Mesenchymal stem cell (in vitro differentiated cells and primary cell): Measurements from ENCODE around the gene NOTCH1.

ENCODE experiments used
- DNase-seq: peaks from one replicate; pipeline ENCODE4 v3.0.0-alpha.2; 2013
- H2AFZ ChIP-seq: one replicate; pipeline ENCODE4 v1.6.1; 2013; ENCODE audit warnings: low read depth, mild to moderate bottlenecking, control low read depth, inconsistent platforms, low read length, moderate library complexity
- H2AK5ac ChIP-seq: 2 replicates; pipeline ENCODE4 v1.6.1; 2013; ENCODE audit warnings: low read length, moderate library complexity, mild to moderate bottlenecking, inconsistent platforms; ENCODE audit not compliant: severe bottlenecking
- H2BK120ac ChIP-seq: one replicate; pipeline ENCODE4 v1.6.1; 2013; ENCODE audit warnings: low read depth, mild to moderate bottlenecking, inconsistent platforms, low read length, moderate library complexity
- H2BK12ac ChIP-seq, 2 experiments: one replicate each; pipeline ENCODE4 v1.6.1; 2013; ENCODE audit warnings: inconsistent platforms in 2 of 2, low read length in 2 of 2, mild to moderate bottlenecking in 2 of 2, moderate library complexity in 2 of 2, control low read depth in 1 of 2
- H2BK15ac ChIP-seq: one replicate; pipeline ENCODE4 v1.6.1; 2013; ENCODE audit warnings: mild to moderate bottlenecking, low read depth, inconsistent platforms; ENCODE audit not compliant: poor library complexity, severe bottlenecking
- H2BK5ac ChIP-seq: 2 replicates; pipeline ENCODE4 v1.6.1; 2013; ENCODE audit warnings: low read depth, mild to moderate bottlenecking, low read length, control low read depth, inconsistent platforms; ENCODE audit not compliant: poor library complexity, severe bottlenecking
- H3K14ac ChIP-seq, 2 experiments: one replicate each; pipeline ENCODE4 v1.6.1; 2013; ENCODE audit warnings: inconsistent platforms in 2 of 2, low read length in 2 of 2, control low read depth in 1 of 2, mild to moderate bottlenecking in 1 of 2, moderate library complexity in 1 of 2
- H3K18ac ChIP-seq, 2 experiments: one replicate each; pipeline ENCODE4 v1.6.1; 2013; ENCODE audit warnings: inconsistent platforms in 2 of 2, low read length in 2 of 2, control low read depth in 1 of 2, low read depth in 1 of 2, mild to moderate bottlenecking in 1 of 2
- H3K23ac ChIP-seq, 2 experiments: one replicate each; pipeline ENCODE4 v1.6.1; 2013; ENCODE audit warnings: inconsistent platforms in 2 of 2, low read length in 2 of 2, mild to moderate bottlenecking in 2 of 2, moderate library complexity in 2 of 2, control low read depth in 1 of 2
- H3K27ac ChIP-seq: 2 replicates; pipeline ENCODE4 v1.5.1; 2013; ENCODE audit warnings: mild to moderate bottlenecking, moderate library complexity, low read length, control low read depth, inconsistent platforms; ENCODE audit not compliant: poor library complexity, severe bottlenecking
- H3K27me3 ChIP-seq, 2 experiments: 2 replicates each; pipeline versions ENCODE4 v1.6.1 to v1.7.0; 2013; ENCODE audit warnings: low read length in 2 of 2, mild to moderate bottlenecking in 2 of 2, moderate library complexity in 2 of 2, control low read depth in 1 of 2, inconsistent platforms in 1 of 2; ENCODE audit not compliant: control insufficient read depth in 1 of 2, insufficient read depth in 1 of 2
- H3K36me3 ChIP-seq, 2 experiments: 2 replicates each; pipeline versions ENCODE4 v1.6.1 to v1.7.0; 2013; ENCODE audit warnings: low read length in 2 of 2, control low read depth in 1 of 2, inconsistent platforms in 1 of 2, low read depth in 1 of 2, mild to moderate bottlenecking in 1 of 2; ENCODE audit not compliant: insufficient read depth in 2 of 2, control insufficient read depth in 1 of 2
- H3K4ac ChIP-seq, 2 experiments: one replicate each; pipeline ENCODE4 v1.6.1; 2013; ENCODE audit warnings: inconsistent platforms in 2 of 2, low read length in 2 of 2, mild to moderate bottlenecking in 2 of 2, moderate library complexity in 2 of 2, control low read depth in 1 of 2, low read depth in 1 of 2
- H3K4me1 ChIP-seq: 2 replicates; pipeline ENCODE4 v1.6.1; 2013; ENCODE audit warnings: low read depth, low read length, control low read depth; ENCODE audit not compliant: control insufficient read depth, insufficient read depth
- H3K4me2 ChIP-seq: 2 replicates; pipeline ENCODE4 v1.6.1; 2013; ENCODE audit warnings: low read length, mild to moderate bottlenecking, inconsistent platforms; ENCODE audit not compliant: poor library complexity, severe bottlenecking
- H3K4me3 ChIP-seq, 2 experiments: 2 replicates each; pipeline versions ENCODE4 v1.5.1 to v1.7.0; 2013; ENCODE audit warnings: low read length in 2 of 2, mild to moderate bottlenecking in 2 of 2, control low read depth in 1 of 2, low read depth in 1 of 2; ENCODE audit not compliant: insufficient read depth in 1 of 2
- H3K79me1 ChIP-seq: replicated peaks from 2 replicates; pipeline ENCODE4 v1.6.1; 2013; ENCODE audit warnings: mild to moderate bottlenecking, control low read depth, low read length, inconsistent platforms; ENCODE audit not compliant: poor library complexity, severe bottlenecking
- H3K9ac ChIP-seq: 2 replicates; pipeline ENCODE4 v1.7.0; 2013; ENCODE audit warnings: mild to moderate bottlenecking, low read length, moderate library complexity
- H3K9me3 ChIP-seq: 2 replicates; pipeline ENCODE4 v1.7.0; 2013; ENCODE audit warnings: mild to moderate bottlenecking, low read length; ENCODE audit not compliant: control insufficient read depth
- H4K8ac ChIP-seq: one replicate; pipeline ENCODE4 v1.6.1; 2013; ENCODE audit warnings: inconsistent platforms, mild to moderate bottlenecking, low read length, moderate library complexity
- H4K91ac ChIP-seq: one replicate; pipeline ENCODE4 v1.6.1; 2013; ENCODE audit warnings: mild to moderate bottlenecking, low read length, inconsistent platforms
- WGBS: methylation state at CpG from one replicate; pipeline ENCODE4 v1.1.7; 2013; ENCODE audit warnings: mixed read lengths; 5-methylcytosine and 5-hydroxymethylcytosine counted together

NOTCH1 gene

GRCh38 chr9:136585531-136586120, 39.8 kb upstream of the NOTCH1 start:
- peak overlapping the region; percentile 81 for H4K91ac ChIP-seq
- peak overlapping the region; percentile 41 to 65 for H2BK12ac ChIP-seq
- H3K79me1 ChIP-seq = no peaks in the 10 kb centered on the region
- WGBS = 93% methylated on average over 16 of the region's 16 CpGs
- peak overlapping the region; percentile 17 for H2BK15ac ChIP-seq
- DNase-seq = no peak
- no peak overlapping the region for H2AK5ac ChIP-seq
- H2BK120ac ChIP-seq = peak overlapping the region; percentile 27
- H3K9ac ChIP-seq = no peak overlapping the region
- H2BK5ac ChIP-seq = no peak overlapping the region
- peak overlapping the region; percentile 22 for H4K8ac ChIP-seq
- peaks cover 0 to 2% of the 10 kb centered on the region in 2 experiments for H3K36me3 ChIP-seq
- H3K4me2 ChIP-seq = no peak overlapping the region
- peak overlapping the region; percentile 57 to 74 for H3K18ac ChIP-seq
- peak overlapping the region in 1 of 2 experiments; percentile 15 for H3K4ac ChIP-seq
- H3K27ac ChIP-seq = no peak overlapping the region
- H3K27me3 ChIP-seq = peaks cover 0 to 48% of the 10 kb centered on the region in 2 experiments
- H3K4me3 ChIP-seq = no peak overlapping the region
- no peak overlapping the region for H3K23ac ChIP-seq
- no peaks in the 10 kb centered on the region for H3K9me3 ChIP-seq
- H3K14ac ChIP-seq = no peak overlapping the region
- H2AFZ ChIP-seq = no peak overlapping the region
- peaks cover 49% of the 10 kb centered on the region for H3K4me1 ChIP-seq

GRCh38 chr9:136584934-136585333, 39.1 kb upstream of the NOTCH1 start:
- Histone ChIP-seq H3K4me1 (peaks cover 46% of the 10 kb centered on the region), H3K18ac (peak overlapping the region; percentile 57 to 67), H3K23ac (no peak overlapping the region), H2AK5ac (peak overlapping the region; percentile 40), H3K4ac (peak overlapping the region in 1 of 2 experiments; percentile 15), H3K27me3 (peaks cover 0 to 46% of the 10 kb centered on the region in 2 experiments), H3K9ac (no peak overlapping the region), H3K9me3 (no peaks in the 10 kb centered on the region), H3K4me3 (no peak overlapping the region), H2BK15ac (peak overlapping the region; percentile 96), H4K8ac (peak overlapping the region; percentile 41), H3K27ac (no peak overlapping the region), H2BK12ac (peak overlapping the region; percentile 37 to 75), H2BK120ac (peak overlapping the region; percentile 27), H4K91ac (peak overlapping the region; percentile 84), H3K4me2 (no peak overlapping the region), H3K14ac (no peak overlapping the region), H2AFZ (no peak overlapping the region), H3K36me3 (peaks cover 0 to 2% of the 10 kb centered on the region in 2 experiments), H2BK5ac (no peak overlapping the region), H3K79me1 (no peaks in the 10 kb centered on the region)
- 77% methylated on average over 10 of the region's 10 CpGs for WGBS
- no peak for DNase-seq

DNA sequence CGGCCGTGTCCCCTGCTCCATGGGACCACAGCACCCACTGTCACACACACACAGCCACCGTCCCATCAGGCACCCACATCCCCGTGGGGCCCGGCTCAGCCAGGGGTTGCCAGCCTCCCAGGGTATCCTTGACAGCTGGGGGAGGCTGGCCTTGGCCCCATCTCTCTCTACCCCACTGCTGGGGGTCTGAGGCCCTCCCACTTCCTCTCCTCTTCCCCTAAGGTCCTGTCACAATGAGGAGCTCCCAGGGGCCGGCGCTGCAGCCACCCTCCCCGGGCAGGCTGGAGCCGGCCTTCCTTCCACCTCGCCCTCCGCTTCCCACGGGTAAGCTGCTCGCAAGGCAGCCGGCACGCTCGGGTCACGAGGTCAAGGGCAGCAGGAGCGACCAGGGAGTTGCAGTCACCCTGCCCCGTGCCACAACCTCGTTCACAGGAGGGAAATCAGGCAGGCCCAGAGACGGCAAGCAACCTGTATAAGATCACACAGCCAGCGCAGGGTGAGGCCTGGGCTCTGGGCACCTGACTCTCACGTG, 38.6 kb upstream of the NOTCH1 start:
- peak overlapping the region; percentile 37 to 75 for H2BK12ac ChIP-seq
- H3K4me1 ChIP-seq = peaks cover 41% of the 10 kb centered on the region
- H2BK5ac ChIP-seq = no peak overlapping the region
- no peaks in the 10 kb centered on the region for H3K79me1 ChIP-seq
- H2AK5ac ChIP-seq = peak overlapping the region; percentile 40
- no peak overlapping the region for H2AFZ ChIP-seq
- peak overlapping the region; percentile 20 for H4K8ac ChIP-seq
- no peak overlapping the region for H3K9ac ChIP-seq
- no peak overlapping the region for H3K23ac ChIP-seq
- peak overlapping the region; percentile 54 for H2BK120ac ChIP-seq
- H3K36me3 ChIP-seq = peaks cover 0 to 2% of the 10 kb centered on the region in 2 experiments
- no peak for DNase-seq
- WGBS = 55% methylated on average over 23 of the region's 23 CpGs
- peak overlapping the region; percentile 71 for H2BK15ac ChIP-seq
- H3K27ac ChIP-seq = no peak overlapping the region
- H3K4me2 ChIP-seq = no peak overlapping the region
- H4K91ac ChIP-seq = peak overlapping the region; percentile 70
- no peak overlapping the region for H3K4me3 ChIP-seq
- H3K9me3 ChIP-seq = no peaks in the 10 kb centered on the region
- H3K14ac ChIP-seq = peak overlapping the region in 1 of 2 experiments; percentile 71
- peak overlapping the region; percentile 57 to 67 for H3K18ac ChIP-seq
- H3K4ac ChIP-seq = peak overlapping the region in 1 of 2 experiments; percentile 67
- peaks cover 0 to 44% of the 10 kb centered on the region in 2 experiments for H3K27me3 ChIP-seq

DNA sequence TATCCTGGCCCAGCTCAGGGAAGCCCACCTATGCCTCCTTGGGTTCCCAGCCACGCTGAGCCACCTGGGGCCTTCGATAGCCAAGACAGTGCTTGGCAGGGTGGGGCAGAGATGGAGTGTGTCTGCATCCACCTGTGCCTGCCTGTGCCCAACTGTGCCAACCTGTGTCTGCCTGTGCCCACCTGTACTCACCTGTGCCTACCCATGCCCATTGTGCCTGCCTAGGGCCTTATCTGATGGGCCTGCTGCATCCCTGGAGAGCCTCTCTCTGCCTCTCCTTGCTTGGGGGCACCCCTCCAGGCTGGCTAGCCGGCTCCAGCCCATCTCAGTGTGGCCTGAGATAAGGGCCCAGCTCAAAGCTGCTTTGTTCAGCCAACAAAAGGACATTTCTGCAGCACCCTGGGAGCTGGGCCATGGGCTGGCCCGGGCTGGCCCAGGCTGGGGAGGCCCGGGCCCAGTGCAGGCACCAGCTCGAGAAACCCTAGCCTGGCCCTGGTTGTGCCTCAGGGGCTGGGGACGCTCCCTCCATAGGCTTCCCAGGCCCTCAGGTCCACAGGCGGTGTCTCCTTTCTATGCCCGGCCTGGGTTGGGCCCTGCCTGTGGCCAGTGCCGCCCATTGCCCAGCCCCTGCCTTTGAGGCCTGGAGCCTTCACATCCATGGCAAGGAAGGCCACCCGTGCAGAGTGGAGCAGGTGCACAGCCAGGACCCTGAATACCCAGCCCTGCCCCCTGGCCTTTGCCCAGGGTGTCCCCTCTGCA, 37.3 kb upstream of the NOTCH1 start:
- DNase-seq = no peak
- Histone ChIP-seq H3K27ac (no peak overlapping the region), H4K91ac (peak overlapping the region; percentile 81), H2BK12ac (peak overlapping the region in 1 of 2 experiments; percentile 8), H2BK120ac (peak overlapping the region; percentile 11), H3K9me3 (no peaks in the 10 kb centered on the region), H4K8ac (no peak overlapping the region), H2AFZ (no peak overlapping the region), H3K27me3 (peaks cover 0 to 36% of the 10 kb centered on the region in 2 experiments), H3K18ac (peak overlapping the region in 1 of 2 experiments; percentile 50), H3K4ac (no peak overlapping the region), H2BK15ac (peak overlapping the region; percentile 19), H3K4me3 (no peak overlapping the region), H3K23ac (no peak overlapping the region), H2BK5ac (no peak overlapping the region), H3K79me1 (no peaks in the 10 kb centered on the region), H3K4me2 (no peak overlapping the region), H2AK5ac (no peak overlapping the region), H3K4me1 (peaks cover 36% of the 10 kb centered on the region), H3K9ac (no peak overlapping the region), H3K36me3 (peaks cover 0 to 2% of the 10 kb centered on the region in 2 experiments), H3K14ac (no peak overlapping the region)
- WGBS = 93% methylated on average over 11 of the region's 11 CpGs
